ENCODE results near the gene CCDC184. TPM values are rescaled to one million over a fixed set of nuclear protein-coding genes. Genes with fewer than 3 reads are reported as not detected.
A peak's percentile ranks its signal among the peaks of the same experiment; 100 is the strongest.

CCDC184 gene
- total RNA-seq (1 to 10 TPM in 2 of 5 experiments, under 1 TPM in 2, not detected in 1; 0.22 to 3.8 (median 1.8) TPM), polyA plus RNA-seq (under 1 TPM in 1 of 2 donors, not detected in 1; 0.21 TPM), total RNA-seq (3.2 reads per million, percentile 17 among the genes with 10 or more reads in this experiment)

DNA sequence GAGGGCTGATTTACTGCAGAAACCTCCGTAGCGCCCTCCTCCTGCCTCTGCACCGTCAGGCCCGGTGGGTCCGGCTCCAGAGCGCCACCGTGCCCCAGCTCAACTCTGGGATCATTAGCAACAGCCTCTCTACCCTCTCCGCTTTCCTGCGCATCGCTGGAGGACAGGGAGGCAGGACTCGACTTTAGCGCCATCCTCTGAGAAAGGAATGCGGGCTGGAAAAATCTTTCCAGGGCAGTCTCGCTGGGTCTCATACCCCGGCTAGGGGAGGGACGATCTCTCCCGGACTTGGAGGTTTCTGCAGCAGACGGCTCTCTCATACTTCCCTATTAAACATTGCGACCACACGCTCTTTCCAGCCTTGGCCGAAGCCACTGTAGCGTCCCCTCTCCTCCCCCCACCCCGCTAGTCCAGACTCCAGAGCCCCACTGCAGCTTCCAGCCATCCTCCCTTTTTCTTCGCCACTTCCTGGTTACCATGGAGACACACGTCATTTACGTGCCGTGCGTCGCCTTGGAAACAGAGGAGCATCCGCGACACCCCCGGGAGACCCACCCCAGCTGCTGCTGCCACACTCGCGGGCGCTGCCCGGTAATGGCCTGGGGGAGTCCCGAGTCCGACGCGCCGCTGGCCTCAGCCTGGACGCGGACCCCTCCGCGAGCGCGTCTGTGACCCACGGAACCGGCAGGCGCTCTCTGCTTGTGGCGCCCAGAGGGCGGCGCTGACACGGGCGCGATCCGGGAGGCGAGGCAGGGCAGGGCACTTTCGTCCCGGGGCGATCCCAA, at the start of gene CCDC184:
Gene CCDC184 (plus strand): TSS at position 554 of the 785 bp plus-strand sequence. CDS start 479 bp downstream, outside the sequence.
- Mint-ChIP-seq H3K4me1 (peaks cover 5 to 28% (median 8%) of the 10 kb centered on the region in 7 donors), H3K9me3 (no peaks in the 10 kb centered on the region), H3K4me3 (peak within 1 kb of the TSS; percentile 91 to 98 (median 96)), H3K27me3 (peaks cover 21 to 81% (median 38%) of the 10 kb centered on the region in 5 donors), H3K27ac (peak within 1 kb of the TSS; percentile 60 to 95 (median 86)), H3K36me3 (no peaks in the 10 kb centered on the region)
- Histone ChIP-seq H3K4me1 (ENCODE audit: control insufficient read depth in 2 of 2, insufficient read depth in 2 of 2, low read length in 2 of 2) (peaks cover 6 to 11% of the 10 kb centered on the region in 2 donors), H3K27me3 (ENCODE audit: control insufficient read depth in 2 of 2, insufficient read depth in 2 of 2, low read length in 2 of 2) (peaks cover 0 to 4% of the 10 kb centered on the region in 2 donors), H3K27ac (ENCODE audit: low read depth, low read length) (peak within 1 kb of the TSS; percentile 59), H3K36me3 (ENCODE audit: control insufficient read depth in 2 of 3, insufficient read depth in 3 of 3, low read length in 3 of 3) (no peaks in the 10 kb centered on the region), H3K9me3 (ENCODE audit: control insufficient read depth in 2 of 3, low read length in 3 of 3) (no peaks in the 10 kb centered on the region), H3K4me3 (ENCODE audit: low read length) (peak within 1 kb of the TSS; percentile 80)
- intact Hi-C loops (cut with micrococcal nuclease), result loop anchor here (1.0 to 5.0 kb wide), 10 partner anchors 15 to 499 kb away; partner anchors contain the start of genes ASB8 (in 2 of the 2), COL2A1 (in 1 of the 2), KANSL2 (in 1 of the 2) and RPAP3 (in 1 of the 2)
- DNase-seq (peak; percentile 58 to 85 (median 83)), ATAC-seq (peak; percentile 84)
- POLR2A ChIA-PET, result interaction anchor here (0.7 to 2.5 kb wide), 8 partner anchors 8 to 478 kb away, joined by 3 to 52 read pairs (median 4); partner anchors contain the start of genes ASB8, RPAP3 and SENP1
- CTCF ChIA-PET, result interaction anchor here (0.5 to 3.0 kb wide), 7 partner anchors 9 to 698 kb away, joined by 3 to 33 read pairs (median 3); no protein-coding TSS in a partner anchor

DNA sequence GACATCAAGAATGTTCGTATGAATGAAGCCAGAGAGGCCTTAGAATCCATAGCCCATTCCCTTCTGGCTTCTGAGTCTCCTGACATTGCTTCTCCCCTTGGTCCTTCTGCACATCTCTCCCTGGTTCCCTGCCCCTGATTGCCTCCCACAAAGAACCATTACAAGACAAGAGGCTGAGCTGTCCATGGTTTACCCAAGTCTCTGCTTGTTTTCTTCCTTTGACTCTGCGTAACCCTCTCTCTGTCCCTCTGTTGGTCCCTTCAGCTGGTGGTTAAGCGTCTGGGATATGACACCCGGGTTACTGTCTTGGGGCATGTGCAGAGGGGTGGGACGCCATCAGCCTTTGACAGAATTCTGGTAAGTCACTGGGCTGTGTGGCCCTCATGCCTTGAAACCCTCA, 48.4 kb upstream of the CCDC184 start:
- Histone ChIP-seq H3K36me3 (ENCODE audit: control insufficient read depth in 2 of 3, insufficient read depth in 3 of 3, low read length in 3 of 3) (peaks cover 0 to 69% (median 0%) of the 10 kb centered on the region in 3 experiments), H3K9me3 (ENCODE audit: control insufficient read depth in 2 of 3, low read length in 3 of 3) (no peaks in the 10 kb centered on the region), H3K4me1 (ENCODE audit: control insufficient read depth in 2 of 2, insufficient read depth in 2 of 2, low read length in 2 of 2) (no peaks in the 10 kb centered on the region), H3K27ac (ENCODE audit: low read depth, low read length) (no peak overlapping the region), H3K27me3 (ENCODE audit: control insufficient read depth in 2 of 2, insufficient read depth in 2 of 2, low read length in 2 of 2) (no peaks in the 10 kb centered on the region), H3K4me3 (ENCODE audit: low read length) (no peak overlapping the region)
- H3K9me3 Mint-ChIP-seq, result no peaks in the 10 kb centered on the region
- H3K4me1 Mint-ChIP-seq, result no peaks in the 10 kb centered on the region
- POLR2A ChIA-PET, result no interaction called here
- H3K27me3 Mint-ChIP-seq, result no peaks in the 10 kb centered on the region
- no peak overlapping the region for H3K27ac Mint-ChIP-seq
- DNase-seq (no peak), ATAC-seq (no peak)
- no peak overlapping the region for H3K4me3 Mint-ChIP-seq
- H3K36me3 Mint-ChIP-seq, result peaks cover 4 to 55% (median 12%) of the 10 kb centered on the region in 5 donors
- CTCF ChIA-PET, result no interaction called here
- intact Hi-C loops (cut with micrococcal nuclease), result no loop called here

DNA sequence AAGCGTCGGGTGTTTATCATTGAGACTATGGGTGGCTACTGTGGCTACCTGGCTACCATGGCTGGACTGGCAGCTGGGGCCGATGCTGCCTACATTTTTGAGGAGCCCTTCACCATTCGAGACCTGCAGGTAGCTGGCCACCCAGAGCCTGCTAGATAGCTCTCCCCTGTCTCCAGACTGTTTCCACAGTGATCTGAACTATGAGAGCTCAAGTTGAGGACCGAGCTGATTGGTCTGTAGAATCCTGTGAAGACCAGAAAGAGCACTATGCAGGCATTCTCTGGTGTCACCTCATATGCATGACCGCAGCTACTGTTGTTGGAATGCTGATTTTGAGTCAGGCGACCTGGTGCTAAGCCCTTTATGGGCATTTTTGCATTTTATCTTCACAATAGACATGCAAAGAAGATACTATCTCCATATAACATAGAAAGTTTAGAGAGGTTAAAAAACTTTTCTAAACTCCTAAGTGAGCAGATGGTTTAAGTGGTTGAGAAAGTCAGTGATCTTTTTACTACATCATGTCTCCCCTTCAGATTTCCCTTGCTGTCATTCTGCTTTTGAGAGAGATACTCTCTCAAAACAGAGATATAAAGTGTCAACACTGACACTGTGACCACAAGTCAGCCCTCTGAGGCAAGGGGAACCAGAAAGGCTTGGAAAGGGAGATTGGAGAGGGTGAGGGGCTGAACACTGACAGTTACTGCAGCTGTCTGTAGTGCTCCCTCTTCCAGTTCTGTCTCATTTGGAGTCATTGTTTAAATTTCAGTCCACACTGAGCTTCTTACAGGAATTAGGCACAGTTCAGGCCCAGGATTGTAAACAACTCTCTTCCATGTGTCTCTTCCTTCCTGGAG, 40.4 kb upstream of the CCDC184 start:
- CTCF ChIA-PET, result no interaction called here
- Histone ChIP-seq H3K36me3 (ENCODE audit: control insufficient read depth in 2 of 3, insufficient read depth in 3 of 3, low read length in 3 of 3) (peaks cover 0 to 92% (median 6%) of the 10 kb centered on the region in 3 experiments), H3K4me1 (ENCODE audit: control insufficient read depth in 2 of 2, insufficient read depth in 2 of 2, low read length in 2 of 2) (no peaks in the 10 kb centered on the region), H3K9me3 (ENCODE audit: control insufficient read depth in 2 of 3, low read length in 3 of 3) (no peaks in the 10 kb centered on the region), H3K27ac (ENCODE audit: low read depth, low read length) (no peak overlapping the region), H3K27me3 (ENCODE audit: control insufficient read depth in 2 of 2, insufficient read depth in 2 of 2, low read length in 2 of 2) (no peaks in the 10 kb centered on the region), H3K4me3 (ENCODE audit: low read length) (no peak overlapping the region)
- H3K36me3 Mint-ChIP-seq, result peaks cover 0 to 44% (median 12%) of the 10 kb centered on the region in 5 donors
- POLR2A ChIA-PET, result no interaction called here
- intact Hi-C loops (cut with micrococcal nuclease), result no loop called here
- no peaks in the 10 kb centered on the region for H3K27me3 Mint-ChIP-seq
- H3K9me3 Mint-ChIP-seq, result no peaks in the 10 kb centered on the region
- no peak overlapping the region for H3K4me3 Mint-ChIP-seq
- no peak for ATAC-seq
- H3K4me1 Mint-ChIP-seq, result peaks cover 0 to 2% (median 0%) of the 10 kb centered on the region in 7 donors
- peak overlapping the region in 3 of 9 donors; percentile 2 to 38 (median 27) for H3K27ac Mint-ChIP-seq
- DNase-seq, result no peak

DNA sequence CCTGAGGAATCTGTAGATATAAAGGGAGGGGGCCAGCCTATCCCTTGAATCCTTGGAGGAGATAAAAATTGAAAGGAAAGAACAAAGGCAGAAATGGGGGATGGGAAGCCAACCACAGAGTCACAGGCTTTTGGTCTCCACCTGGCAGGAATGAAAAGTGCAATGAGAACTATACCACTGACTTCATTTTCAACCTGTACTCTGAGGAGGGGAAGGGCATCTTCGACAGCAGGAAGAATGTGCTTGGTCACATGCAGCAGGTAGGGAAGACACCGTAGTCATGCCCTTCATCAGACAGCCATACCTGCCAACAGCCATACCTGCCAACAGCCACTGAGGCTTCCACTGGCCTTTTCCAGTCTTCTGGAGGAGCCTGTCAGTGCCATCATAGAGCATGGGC, 39.5 kb upstream of the CCDC184 start:
- Histone ChIP-seq H3K27ac (ENCODE audit: low read depth, low read length) (no peak overlapping the region), H3K27me3 (ENCODE audit: control insufficient read depth in 2 of 2, insufficient read depth in 2 of 2, low read length in 2 of 2) (no peaks in the 10 kb centered on the region), H3K4me3 (ENCODE audit: low read length) (no peak overlapping the region), H3K4me1 (ENCODE audit: control insufficient read depth in 2 of 2, insufficient read depth in 2 of 2, low read length in 2 of 2) (no peaks in the 10 kb centered on the region), H3K36me3 (ENCODE audit: control insufficient read depth in 2 of 3, insufficient read depth in 3 of 3, low read length in 3 of 3) (peaks cover 0 to 92% (median 6%) of the 10 kb centered on the region in 3 experiments), H3K9me3 (ENCODE audit: control insufficient read depth in 2 of 3, low read length in 3 of 3) (no peaks in the 10 kb centered on the region)
- POLR2A ChIA-PET, result no interaction called here
- no peak for DNase-seq
- Mint-ChIP-seq H3K4me3 (no peak overlapping the region), H3K9me3 (no peaks in the 10 kb centered on the region), H3K4me1 (peaks cover 0 to 3% (median 0%) of the 10 kb centered on the region in 7 donors), H3K27ac (peak overlapping the region in 3 of 9 donors; percentile 34 to 66 (median 38)), H3K36me3 (peaks cover 0 to 42% (median 15%) of the 10 kb centered on the region in 5 donors), H3K27me3 (no peaks in the 10 kb centered on the region)
- CTCF ChIA-PET, result no interaction called here
- intact Hi-C loops (cut with micrococcal nuclease), result no loop called here
- ATAC-seq, result no peak

DNA sequence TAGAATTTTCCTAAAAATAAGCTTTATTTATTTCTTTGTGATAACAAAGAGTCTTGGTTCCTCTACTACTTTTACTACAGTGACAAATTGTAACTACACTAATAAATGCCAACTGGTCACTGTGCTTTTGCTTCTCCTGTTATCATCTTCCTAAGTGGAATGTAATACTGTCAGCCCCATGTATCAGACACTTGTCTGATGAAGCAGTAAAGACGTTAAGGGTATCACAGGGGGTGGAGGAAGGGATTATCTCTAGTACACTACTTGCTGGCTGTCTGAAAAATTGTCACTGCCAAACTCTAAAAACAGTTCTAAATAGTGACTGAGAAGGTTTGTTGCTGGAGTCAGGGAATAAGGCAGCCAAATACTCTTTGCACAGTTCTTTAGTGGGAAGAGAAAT, 37.5 kb upstream of the CCDC184 start:
- peaks cover 7 to 95% (median 17%) of the 10 kb centered on the region in 3 experiments for H3K36me3 ChIP-seq (ENCODE audit: control insufficient read depth in 2 of 3, insufficient read depth in 3 of 3, low read length in 3 of 3)
- Mint-ChIP-seq H3K36me3 (peaks cover 7 to 55% (median 25%) of the 10 kb centered on the region in 5 donors), H3K4me1 (peaks cover 0 to 6% (median 4%) of the 10 kb centered on the region in 7 donors), H3K9me3 (no peaks in the 10 kb centered on the region), H3K4me3 (no peak overlapping the region), H3K27ac (peak overlapping the region in 3 of 9 donors; percentile 23 to 74 (median 30)), H3K27me3 (no peaks in the 10 kb centered on the region)
- no peak overlapping the region for H3K27ac ChIP-seq (ENCODE audit: low read depth, low read length)
- H3K4me1 ChIP-seq (ENCODE audit: control insufficient read depth in 2 of 2, insufficient read depth in 2 of 2, low read length in 2 of 2), result no peaks in the 10 kb centered on the region
- no peak overlapping the region for H3K4me3 ChIP-seq (ENCODE audit: low read length)
- no peaks in the 10 kb centered on the region for H3K9me3 ChIP-seq (ENCODE audit: control insufficient read depth in 2 of 3, low read length in 3 of 3)
- ChIA-PET CTCF (interaction anchor here (0.6 kb wide), 1 partner anchor 59 kb away, joined by 5 read pairs; no protein-coding TSS in a partner anchor), POLR2A (interaction anchor here (1.7 kb wide), 1 partner anchor 12 kb away, joined by 5 read pairs; the partner anchor contains the start of gene ASB8)
- ATAC-seq, result no peak
- intact Hi-C loops (cut with micrococcal nuclease), result no loop called here
- no peaks in the 10 kb centered on the region for H3K27me3 ChIP-seq (ENCODE audit: control insufficient read depth in 2 of 2, insufficient read depth in 2 of 2, low read length in 2 of 2)
- DNase-seq, result no peak
